Measurements from ENCODE around the gene UPK1A. TPM values are rescaled to one million over a fixed set of nuclear protein-coding genes. Genes with fewer than 3 reads are reported as not detected.

UPK1A gene
- total RNA-seq, 5 donors from 2014 or later (not counting 1 experiment from before 2014, with no cell fraction given), result 0.20 to 0.56 (median 0.38) TPM; not detected in 1

- H3K27ac Mint-ChIP-seq, result peak overlapping the region; percentile 91 to 94
Observed at GRCh38 chr19:35643255-35644205, 22.8 kb upstream of the UPK1A start.

GRCh38 chr19:35644206-35644986 lies 21.9 kb upstream of the UPK1A start:
- WGBS (ENCODE audit: insufficient coverage), result 1% methylated on average over 60 of the region's 60 CpGs
- Histone ChIP-seq H3K27me3 (replicated peaks in 1 of 2; ENCODE audit: control insufficient read depth in 2 of 2, extremely low read depth in 1 of 2, insufficient read depth in 2 of 2, low read length in 1 of 2) (peaks cover 0 to 13% of the 10 kb centered on the region in 2 experiments), H3K4me3 (ENCODE audit: control insufficient read depth in 1 of 2, extremely low read depth in 1 of 2, low read length in 1 of 2) (peak overlapping the region; percentile 88 to 89), H3K27ac (ENCODE audit: low read length) (peak overlapping the region; percentile 75), H3K9me3 (no peaks in the 10 kb centered on the region), H3K4me1 (ENCODE audit: control insufficient read depth in 1 of 2, extremely low read depth in 1 of 2, insufficient read depth in 2 of 2, low read length in 2 of 2) (peaks cover 10 to 61% of the 10 kb centered on the region in 2 experiments), H3K36me3 (ENCODE audit: control insufficient read depth in 2 of 2, extremely low read depth in 1 of 2, insufficient read depth in 1 of 2, low read length in 1 of 2) (no peaks in the 10 kb centered on the region)
- ATAC-seq (replicated peaks in 1 of 4) (peak; percentile 81 to 84 (median 82)), DNase-seq (peak; percentile 83 to 96 (median 92))
- peaks cover 28 to 52% (median 45%) of the 10 kb centered on the region in 3 donors for H3K4me1 Mint-ChIP-seq
- CTCF ChIA-PET, result interaction anchor here in 1 of 2 donors (0.5 to 1.3 kb wide), 2 partner anchors 32 to 1286 kb away, joined by 3 to 4 read pairs; partner anchors contain the start of gene HAUS5
- peak overlapping the region; percentile 75 to 84 (median 84) for H3K4me3 Mint-ChIP-seq
- peak overlapping the region; percentile 91 to 94 for H3K27ac Mint-ChIP-seq
- no peaks in the 10 kb centered on the region for H3K36me3 Mint-ChIP-seq
- no peaks in the 10 kb centered on the region for H3K9me3 Mint-ChIP-seq
- H3K27me3 Mint-ChIP-seq, result no peaks in the 10 kb centered on the region
- POLR2A ChIA-PET, result no interaction called here

More at GRCh38 chr19:35643255-35644205, 22.8 kb upstream of the UPK1A start:
- Histone ChIP-seq H3K27me3 (replicated peaks in 1 of 2; ENCODE audit: control insufficient read depth in 2 of 2, extremely low read depth in 1 of 2, insufficient read depth in 2 of 2, low read length in 1 of 2) (peaks cover 0 to 13% of the 10 kb centered on the region in 2 experiments), H3K27ac (ENCODE audit: low read length) (peak overlapping the region; percentile 75), H3K9me3 (no peaks in the 10 kb centered on the region), H3K36me3 (ENCODE audit: control insufficient read depth in 2 of 2, extremely low read depth in 1 of 2, insufficient read depth in 1 of 2, low read length in 1 of 2) (no peaks in the 10 kb centered on the region), H3K4me1 (ENCODE audit: control insufficient read depth in 1 of 2, extremely low read depth in 1 of 2, insufficient read depth in 2 of 2, low read length in 2 of 2) (peaks cover 5 to 52% of the 10 kb centered on the region in 2 experiments), H3K4me3 (ENCODE audit: control insufficient read depth in 1 of 2, extremely low read depth in 1 of 2, low read length in 1 of 2) (peak overlapping the region; percentile 88 to 89)
- Mint-ChIP-seq H3K4me3 (peak overlapping the region; percentile 75 to 84 (median 84)), H3K27me3 (no peaks in the 10 kb centered on the region), H3K36me3 (no peaks in the 10 kb centered on the region), H3K9me3 (no peaks in the 10 kb centered on the region), H3K4me1 (peaks cover 19 to 45% (median 38%) of the 10 kb centered on the region in 3 donors)
- POLR2A ChIA-PET, result interaction anchor here in 1 of 2 donors (0.5 kb wide), 1 partner anchor 20 kb away, joined by 4 read pairs; no protein-coding TSS in a partner anchor
- CTCF ChIA-PET, result interaction anchor here in 1 of 2 donors (0.5 to 1.3 kb wide), 2 partner anchors 31 to 1285 kb away, joined by 3 to 4 read pairs; partner anchors contain the start of gene HAUS5
- WGBS (ENCODE audit: insufficient coverage), result under 1% methylated on average over 65 of the region's 69 CpGs
- DNase-seq, result peak; percentile 50 to 86 (median 73)
- ATAC-seq (replicated peaks in 1 of 4), result peak; percentile 48 to 52 (median 48)

GRCh38 chr19:35644987-35645679 lies 21.2 kb upstream of the UPK1A start:
- Mint-ChIP-seq H3K27me3 (no peaks in the 10 kb centered on the region), H3K4me1 (peaks cover 34 to 56% (median 48%) of the 10 kb centered on the region in 3 donors), H3K27ac (peak overlapping the region; percentile 91 to 94), H3K9me3 (no peaks in the 10 kb centered on the region), H3K36me3 (no peaks in the 10 kb centered on the region), H3K4me3 (peak overlapping the region; percentile 75 to 84 (median 84))
- Histone ChIP-seq H3K9me3 (no peaks in the 10 kb centered on the region), H3K27me3 (replicated peaks in 1 of 2; ENCODE audit: control insufficient read depth in 2 of 2, extremely low read depth in 1 of 2, insufficient read depth in 2 of 2, low read length in 1 of 2) (peaks cover 0 to 13% of the 10 kb centered on the region in 2 experiments), H3K4me1 (ENCODE audit: control insufficient read depth in 1 of 2, extremely low read depth in 1 of 2, insufficient read depth in 2 of 2, low read length in 2 of 2) (peaks cover 10 to 68% of the 10 kb centered on the region in 2 experiments), H3K36me3 (ENCODE audit: control insufficient read depth in 2 of 2, extremely low read depth in 1 of 2, insufficient read depth in 1 of 2, low read length in 1 of 2) (no peaks in the 10 kb centered on the region), H3K4me3 (ENCODE audit: control insufficient read depth in 1 of 2, extremely low read depth in 1 of 2, low read length in 1 of 2) (peak overlapping the region; percentile 26 to 88), H3K27ac (ENCODE audit: low read length) (peak overlapping the region; percentile 72)
- DNase-seq (peak in 34 of 35 experiments; percentile 20 to 76 (median 56)), ATAC-seq (replicated peaks in 1 of 4) (peak in 1 of 4 experiments; percentile 7)
- POLR2A ChIA-PET, result no interaction called here
- WGBS (ENCODE audit: insufficient coverage), result 10% methylated on average over 9 of the region's 20 CpGs
- CTCF ChIA-PET, result interaction anchor here in 1 of 2 donors (1.3 kb wide), 1 partner anchor 32 kb away, joined by 4 read pairs; the partner anchor contains the start of gene HAUS5

GRCh38 chr19:35645680-35646511 lies 20.4 kb upstream of the UPK1A start:
- POLR2A ChIA-PET, result no interaction called here
- Histone ChIP-seq H3K27ac (ENCODE audit: low read length) (peak overlapping the region; percentile 72), H3K9me3 (no peaks in the 10 kb centered on the region), H3K4me3 (ENCODE audit: control insufficient read depth in 1 of 2, extremely low read depth in 1 of 2, low read length in 1 of 2) (no peak overlapping the region), H3K4me1 (ENCODE audit: control insufficient read depth in 1 of 2, extremely low read depth in 1 of 2, insufficient read depth in 2 of 2, low read length in 2 of 2) (peaks cover 10 to 75% of the 10 kb centered on the region in 2 experiments), H3K36me3 (ENCODE audit: control insufficient read depth in 2 of 2, extremely low read depth in 1 of 2, insufficient read depth in 1 of 2, low read length in 1 of 2) (peaks cover 0 to 3% of the 10 kb centered on the region in 2 donors), H3K27me3 (replicated peaks in 1 of 2; ENCODE audit: control insufficient read depth in 2 of 2, extremely low read depth in 1 of 2, insufficient read depth in 2 of 2, low read length in 1 of 2) (peaks cover 0 to 13% of the 10 kb centered on the region in 2 experiments)
- CTCF ChIA-PET, result no interaction called here
- Mint-ChIP-seq H3K9me3 (no peaks in the 10 kb centered on the region), H3K27ac (peak overlapping the region; percentile 91 to 94), H3K4me3 (peak overlapping the region in 2 of 3 donors; percentile 75 to 84), H3K36me3 (no peaks in the 10 kb centered on the region), H3K4me1 (peaks cover 34 to 63% (median 56%) of the 10 kb centered on the region in 3 donors), H3K27me3 (no peaks in the 10 kb centered on the region)
- WGBS (ENCODE audit: insufficient coverage), result 74% methylated on average over 3 of the region's 7 CpGs
- DNase-seq, result no peak
- ATAC-seq (replicated peaks in 1 of 4), result no peak

All from T-cell (primary cell).